Breast epithelium (tissue), 4 donors: Measurements from ENCODE around the gene MRPS27. TPM values are rescaled to one million over a fixed set of nuclear protein-coding genes. Genes with fewer than 3 reads are reported as not detected.
A peak's percentile ranks its signal among the peaks of the same experiment; 100 is the strongest.

Experiments used
- DNase-seq, 2 donors: peaks; one replicate each; pipeline ENCODE4 v3.0.0-alpha.2; 2019; ENCODE audit warnings: low spot score in 2 of 2
- H3K27ac ChIP-seq, 2 donors: fragments of 200-600 bp; sonication (generic) in 1 of 2; one replicate each; pipeline ENCODE4 v1.5.1; 2016 to 2019; ENCODE audit warnings: mild to moderate bottlenecking in 1 of 2
- H3K27me3 ChIP-seq, 2 donors: fragments of 200-600 bp; sonication (generic) in 1 of 2; one replicate each; pipeline versions ENCODE4 v1.5.1 to v1.6.0; 2017 to 2019; ENCODE audit warnings: control low read depth in 1 of 2, mild to moderate bottlenecking in 1 of 2
- H3K36me3 ChIP-seq: fragments of 200-600 bp; one replicate; pipeline ENCODE4 v1.5.1; 2019
- H3K4me1 ChIP-seq, 2 donors: fragments of 200-600 bp; sonication (generic); one replicate each; pipeline ENCODE4 v1.5.1; 2016 to 2019; ENCODE audit warnings: control low read depth in 1 of 2
- H3K4me3 ChIP-seq, 3 donors: fragments of 200-600 bp; sonication (generic); 1 replicate in 2 of 3; 2 replicates in 1 of 3; pipeline ENCODE4 v1.5.1; 2016 to 2019; ENCODE audit warnings: mild to moderate bottlenecking in 3 of 3, moderate library complexity in 2 of 3
- H3K9me3 ChIP-seq, 2 donors: fragments of 200-600 bp; sonication (generic) in 1 of 2; one replicate each; pipeline ENCODE4 v1.5.1; 2016 to 2019; ENCODE audit warnings: control low read depth in 1 of 2
- CTCF ChIP-seq, 3 donors: fragments of 450-650 bp; IDR thresholded peaks; one replicate each; pipeline ENCODE4 v1.5.1; 2016 to 2017; ENCODE audit warnings: antibody characterized with exemption in 3 of 3, mild to moderate bottlenecking in 3 of 3, moderate library complexity in 3 of 3
- POLR2A ChIP-seq: fragments of 450-650 bp; IDR thresholded peaks from one replicate; pipeline ENCODE4 v1.6.1; 2016; ENCODE audit warnings: antibody characterized with exemption, mild to moderate bottlenecking, moderate library complexity
- POLR2AphosphoS5 ChIP-seq, 3 donors: sonication (generic); formaldehyde crosslinking; IDR thresholded peaks; one replicate each; pipeline ENCODE4 v1.6.1; 2017; ENCODE audit warnings: antibody characterized with exemption in 3 of 3
- intact Hi-C: fragments of 100-400 bp; cut with DNase I; formaldehyde crosslinking; loops from one replicate; pipeline ENCODE4 v1.15.1; 2023; ENCODE audit warnings: low total_unique reads
- total RNA-seq, 3 donors: library from RNA; depleted of rRNA; stranded (reverse); fragments of >200 nt; gene quantifications; one replicate each; pipeline ENCODE4 v1.1.0, GENCODE V29; 2016

MRPS27 gene
- total RNA-seq, 3 donors from 2014 or later: 47.8 to 71.3 (median 51.8) TPM

DNA sequence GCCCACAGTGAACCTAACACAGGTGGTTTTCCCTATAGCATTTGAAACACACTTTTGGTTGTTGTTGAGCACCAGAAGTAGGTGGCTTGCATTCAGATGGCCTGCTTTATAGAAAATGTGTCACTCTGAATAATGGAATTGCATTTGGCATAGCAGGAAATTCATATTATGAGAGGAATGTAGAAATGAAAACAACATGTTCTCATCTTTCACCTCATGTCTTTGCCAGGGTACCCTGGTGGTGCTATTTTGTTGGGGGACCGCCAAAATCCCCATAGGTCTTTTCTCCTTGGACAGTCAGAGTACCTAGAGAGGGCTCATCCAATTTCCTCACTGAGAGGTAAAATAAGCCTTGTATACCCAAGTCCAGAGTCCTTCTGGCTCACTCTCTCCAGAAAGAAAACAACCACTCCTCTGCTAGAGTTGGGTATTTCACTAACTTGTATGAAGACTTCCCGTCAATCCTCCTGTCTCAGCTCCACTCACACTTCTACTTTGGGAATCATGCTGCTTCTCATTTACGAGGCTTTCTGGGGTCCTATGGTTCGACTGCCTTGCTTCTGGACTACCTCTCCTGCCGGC lies 67.4 kb downstream of the MRPS27 start:
- DNase-seq: peak in 1 of 2 donors; percentile 26
- Histone ChIP-seq H3K4me1 (peaks cover 0 to 7% of the 10 kb centered on the region in 2 donors), H3K4me3 (no peak overlapping the region), H3K9me3 (no peaks in the 10 kb centered on the region), H3K36me3 (no peaks in the 10 kb centered on the region), H3K27me3 (no peaks in the 10 kb centered on the region), H3K27ac (peak overlapping the region; percentile 49 to 59)
- intact Hi-C loops: no loop called here
- no peak for TF ChIP-seq CTCF (IDR thresholded peaks at IDR 0.05)
- TF ChIP-seq POLR2A: no peak
- no peak for TF ChIP-seq POLR2AphosphoS5 (IDR thresholded peaks at IDR 0.05)

GRCh38 chr5:72252008-72252407 lies 68.0 kb downstream of the MRPS27 start:
- H3K36me3 ChIP-seq: no peaks in the 10 kb centered on the region
- no peaks in the 10 kb centered on the region for H3K9me3 ChIP-seq
- peaks cover 0 to 12% of the 10 kb centered on the region in 2 donors for H3K4me1 ChIP-seq
- peak overlapping the region; percentile 49 to 59 for H3K27ac ChIP-seq
- no peak for DNase-seq
- no peak overlapping the region for H3K4me3 ChIP-seq
- no peaks in the 10 kb centered on the region for H3K27me3 ChIP-seq
- TF ChIP-seq CTCF (IDR thresholded peaks at IDR 0.05): no peak
- no peak for TF ChIP-seq POLR2A
- TF ChIP-seq POLR2AphosphoS5 (IDR thresholded peaks at IDR 0.05): no peak
- intact Hi-C loops: no loop called here

GRCh38 chr5:72251386-72251785 lies 68.7 kb downstream of the MRPS27 start:
- no peaks in the 10 kb centered on the region for H3K27me3 ChIP-seq
- DNase-seq: no peak
- no peaks in the 10 kb centered on the region for H3K9me3 ChIP-seq
- peaks cover 0 to 12% of the 10 kb centered on the region in 2 donors for H3K4me1 ChIP-seq
- H3K4me3 ChIP-seq: no peak overlapping the region
- TF ChIP-seq POLR2AphosphoS5 (IDR thresholded peaks at IDR 0.05): no peak
- no peak for TF ChIP-seq POLR2A
- no peak for TF ChIP-seq CTCF (IDR thresholded peaks at IDR 0.05)
- intact Hi-C loops: no loop called here
- peak overlapping the region; percentile 49 to 59 for H3K27ac ChIP-seq
- H3K36me3 ChIP-seq: no peaks in the 10 kb centered on the region

DNA sequence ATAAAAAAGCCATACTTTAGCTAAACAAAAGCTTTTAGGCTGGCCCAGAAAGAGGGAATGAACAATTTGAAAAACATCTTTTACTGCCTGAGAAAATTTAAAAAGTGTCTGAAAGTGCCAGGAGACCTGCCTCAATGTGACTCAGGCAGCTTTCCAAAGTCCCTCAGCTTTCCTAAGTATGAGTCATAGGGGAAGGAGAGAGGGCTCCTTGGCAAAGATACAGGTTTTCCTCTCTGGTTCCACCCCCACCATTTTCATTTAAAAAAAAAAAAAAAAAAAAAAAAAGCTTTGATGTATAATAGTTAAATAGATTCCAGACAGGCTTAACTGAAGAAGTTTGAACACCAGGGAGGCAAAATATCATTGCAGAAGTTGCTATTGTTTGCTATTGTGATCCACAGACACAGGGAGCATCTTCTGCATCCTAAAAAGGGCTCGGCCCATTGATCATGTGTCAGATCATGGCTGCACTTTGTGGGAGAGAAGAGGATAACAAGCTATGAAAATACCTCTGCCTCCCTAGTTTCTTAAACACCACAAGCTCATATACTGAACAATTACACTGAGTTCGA lies 71.5 kb downstream of the MRPS27 start:
- DNase-seq: peak in 1 of 2 donors; percentile 43
- Histone ChIP-seq H3K27me3 (no peaks in the 10 kb centered on the region), H3K4me1 (peaks cover 0 to 12% of the 10 kb centered on the region in 2 donors), H3K4me3 (no peak overlapping the region), H3K27ac (peak overlapping the region; percentile 53 to 71), H3K9me3 (no peaks in the 10 kb centered on the region), H3K36me3 (no peaks in the 10 kb centered on the region)
- TF ChIP-seq POLR2AphosphoS5 (IDR thresholded peaks at IDR 0.05): no peak
- no peak for TF ChIP-seq POLR2A
- no peak for TF ChIP-seq CTCF (IDR thresholded peaks at IDR 0.05)
- intact Hi-C loops: no loop called here

DNA sequence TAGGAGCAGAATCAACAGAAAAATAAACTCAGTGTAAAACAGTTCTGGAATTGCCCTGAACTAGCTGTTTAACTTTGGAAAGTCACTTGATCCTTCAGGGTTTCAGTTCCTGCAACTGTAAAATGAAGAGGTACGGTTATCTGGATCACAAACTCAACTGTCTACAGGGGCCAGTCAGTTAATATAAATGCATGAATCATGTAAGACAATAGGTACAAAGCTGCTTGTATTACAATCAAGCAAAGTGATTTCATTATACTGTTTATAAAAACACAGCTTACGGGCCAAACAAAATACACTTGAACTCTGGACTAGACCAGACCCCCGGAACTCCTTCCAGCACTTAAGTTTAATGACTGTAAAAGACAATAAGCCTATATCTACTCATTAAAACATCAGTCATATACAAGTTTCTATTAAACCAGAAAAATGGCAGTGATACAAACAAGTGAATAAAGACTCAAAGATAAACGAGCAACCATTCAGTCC lies 73.0 kb downstream of the MRPS27 start:
- no peak overlapping the region for H3K4me3 ChIP-seq
- no peak for DNase-seq
- H3K36me3 ChIP-seq: no peaks in the 10 kb centered on the region
- intact Hi-C loops: no loop called here
- TF ChIP-seq POLR2A: no peak
- no peak for TF ChIP-seq POLR2AphosphoS5 (IDR thresholded peaks at IDR 0.05)
- no peak for TF ChIP-seq CTCF (IDR thresholded peaks at IDR 0.05)
- peaks cover 0 to 15% of the 10 kb centered on the region in 2 donors for H3K4me1 ChIP-seq
- no peaks in the 10 kb centered on the region for H3K9me3 ChIP-seq
- H3K27me3 ChIP-seq: no peaks in the 10 kb centered on the region
- peak overlapping the region; percentile 12 to 48 for H3K27ac ChIP-seq
